Activated effector memory CD4-positive, alpha-beta T cell treated with anti-CD3 and anti-CD28 coated beads, Interleukin-2, amount 50 U/mL, for 16 hours (primary cell): ENCODE measurements around the gene ARF4.

Experiments used
- DNase-seq: peaks from one replicate; pipeline ENCODE4 v3.0.0-alpha.2; 2020

Gene ARF4

GRCh38 chr3:57575966-57576626, 21.0 kb downstream of the ARF4 start:
- no peak for DNase-seq

GRCh38 chr3:57572096-57572495, 25.0 kb downstream of the ARF4 start:
- DNase-seq = no peak

- DNase-seq = no peak
Measured at GRCh38 chr3:57570878-57571277, 26.3 kb downstream of the ARF4 start.

- DNase-seq = no peak
Measured at GRCh38 chr3:57569859-57570450, 27.2 kb downstream of the ARF4 start.

- DNase-seq = no peak
Measured at GRCh38 chr3:57559526-57559925, 37.6 kb downstream of the ARF4 start.

GRCh38 chr3:57557085-57557537, 40.0 kb downstream of the ARF4 start:
- peak; percentile 75 for DNase-seq

GRCh38 chr3:57556459-57557084, 40.6 kb downstream of the ARF4 start:
- peak; percentile 80 for DNase-seq

GRCh38 chr3:57555738-57556458, 41.2 kb downstream of the ARF4 start, which contains the start of gene PDE12:
Gene PDE12 (plus strand): TSS chr3:57556274. CDS start chr3:57556380, 106 bp downstream.
- peak; percentile 93 for DNase-seq

- no peak for DNase-seq
Measured at GRCh38 chr3:57555306-57555705, 41.8 kb downstream of the ARF4 start.

- DNase-seq = no peak
Measured at GRCh38 chr3:57546616-57547015, 50.5 kb downstream of the ARF4 start.

- DNase-seq = no peak
Measured at GRCh38 chr3:57545636-57546268, 51.4 kb downstream of the ARF4 start.

GRCh38 chr3:57544181-57545125, 52.7 kb downstream of the ARF4 start, which contains the start of gene DNAH12:
Gene DNAH12 (minus strand): TSS chr3:57544344. CDS start chr3:57542870, 1,474 bp downstream.
- DNase-seq = no peak

- DNase-seq = no peak
Measured at GRCh38 chr3:57538465-57538864, 58.7 kb downstream of the ARF4 start.

GRCh38 chr3:57530071-57530608, 67.0 kb downstream of the ARF4 start:
- no peak for DNase-seq
